Duodenal mucosa (tissue), 2 donors: ENCODE data around the gene HHIPL2.

Source experiments
- H3K27ac ChIP-seq: one replicate; pipeline ENCODE4 v1.7.0; 2013; ENCODE audit warnings: low read depth, low read length
- H3K27me3 ChIP-seq, 2 donors: one replicate each; pipeline ENCODE4 v1.7.0; 2013; ENCODE audit warnings: low read length in 2 of 2, control low read depth in 1 of 2; ENCODE audit not compliant: insufficient read depth in 2 of 2, control insufficient read depth in 1 of 2
- H3K36me3 ChIP-seq, 2 donors: one replicate each; pipeline ENCODE4 v1.7.0; 2013; ENCODE audit warnings: low read length in 2 of 2, control low read depth in 1 of 2; ENCODE audit not compliant: insufficient read depth in 2 of 2, control insufficient read depth in 1 of 2
- H3K4me1 ChIP-seq, 2 donors: one replicate each; pipeline ENCODE4 v1.7.0; 2013; ENCODE audit warnings: low read length in 2 of 2, control low read depth in 1 of 2; ENCODE audit not compliant: insufficient read depth in 2 of 2, control insufficient read depth in 1 of 2
- H3K4me3 ChIP-seq, 2 donors: one replicate each; pipeline ENCODE4 v1.7.0; 2013; ENCODE audit warnings: low read length in 2 of 2, low read depth in 1 of 2
- H3K9ac ChIP-seq, 2 donors: one replicate each; pipeline ENCODE4 v1.7.0; 2013; ENCODE audit warnings: low read length in 2 of 2, low read depth in 1 of 2
- H3K9me3 ChIP-seq, 2 donors: one replicate each; pipeline ENCODE4 v1.7.0; 2013; ENCODE audit warnings: low read length in 2 of 2, control low read depth in 1 of 2; ENCODE audit not compliant: control insufficient read depth in 1 of 2

The HHIPL2 gene

GRCh38 chr1:222543817-222544216, 4.1 kb downstream of the HHIPL2 start:
- peaks cover 0 to 5% of the 10 kb centered on the region in 2 donors for H3K27me3 ChIP-seq
- H3K9ac ChIP-seq = no peak overlapping the region
- no peak overlapping the region for H3K4me3 ChIP-seq
- no peaks in the 10 kb centered on the region for H3K4me1 ChIP-seq
- H3K27ac ChIP-seq = no peak overlapping the region
- no peaks in the 10 kb centered on the region for H3K9me3 ChIP-seq
- H3K36me3 ChIP-seq = no peaks in the 10 kb centered on the region

GRCh38 chr1:222540598-222540995, 7.3 kb downstream of the HHIPL2 start:
- H3K4me1 ChIP-seq = no peaks in the 10 kb centered on the region
- H3K27ac ChIP-seq = no peak overlapping the region
- H3K4me3 ChIP-seq = no peak overlapping the region
- no peaks in the 10 kb centered on the region for H3K27me3 ChIP-seq
- H3K36me3 ChIP-seq = no peaks in the 10 kb centered on the region
- no peak overlapping the region for H3K9ac ChIP-seq
- H3K9me3 ChIP-seq = no peaks in the 10 kb centered on the region

- Histone ChIP-seq H3K4me1 (no peaks in the 10 kb centered on the region), H3K4me3 (no peak overlapping the region), H3K27ac (no peak overlapping the region), H3K9ac (no peak overlapping the region), H3K27me3 (no peaks in the 10 kb centered on the region), H3K9me3 (no peaks in the 10 kb centered on the region), H3K36me3 (no peaks in the 10 kb centered on the region)
These were observed 7.8 kb downstream of the HHIPL2 start for GRCh38 chr1:222539951-222540597.

GRCh38 chr1:222535455-222535854, 12.4 kb downstream of the HHIPL2 start:
- Histone ChIP-seq H3K27ac (no peak overlapping the region), H3K4me3 (no peak overlapping the region), H3K9me3 (no peaks in the 10 kb centered on the region), H3K36me3 (no peaks in the 10 kb centered on the region), H3K27me3 (no peaks in the 10 kb centered on the region), H3K9ac (no peak overlapping the region), H3K4me1 (no peaks in the 10 kb centered on the region)

GRCh38 chr1:222530852-222531251, 17.1 kb downstream of the HHIPL2 start:
- Histone ChIP-seq H3K36me3 (no peaks in the 10 kb centered on the region), H3K9me3 (no peaks in the 10 kb centered on the region), H3K4me1 (no peaks in the 10 kb centered on the region), H3K27ac (no peak overlapping the region), H3K4me3 (no peak overlapping the region), H3K9ac (no peak overlapping the region), H3K27me3 (no peaks in the 10 kb centered on the region)

- H3K4me3 ChIP-seq = no peak overlapping the region
- H3K36me3 ChIP-seq = no peaks in the 10 kb centered on the region
- no peaks in the 10 kb centered on the region for H3K27me3 ChIP-seq
- no peaks in the 10 kb centered on the region for H3K9me3 ChIP-seq
- no peak overlapping the region for H3K9ac ChIP-seq
- H3K27ac ChIP-seq = no peak overlapping the region
- no peaks in the 10 kb centered on the region for H3K4me1 ChIP-seq
These were observed 18.0 kb downstream of the HHIPL2 start for GRCh38 chr1:222529916-222530315.

GRCh38 chr1:222529181-222529580, 18.7 kb downstream of the HHIPL2 start:
- Histone ChIP-seq H3K36me3 (no peaks in the 10 kb centered on the region), H3K4me1 (no peaks in the 10 kb centered on the region), H3K27me3 (no peaks in the 10 kb centered on the region), H3K4me3 (no peak overlapping the region), H3K9me3 (no peaks in the 10 kb centered on the region), H3K9ac (no peak overlapping the region), H3K27ac (no peak overlapping the region)

GRCh38 chr1:222525951-222526350, 22.0 kb downstream of the HHIPL2 start:
- no peaks in the 10 kb centered on the region for H3K36me3 ChIP-seq
- H3K4me3 ChIP-seq = no peak overlapping the region
- H3K27me3 ChIP-seq = no peaks in the 10 kb centered on the region
- H3K27ac ChIP-seq = no peak overlapping the region
- no peaks in the 10 kb centered on the region for H3K4me1 ChIP-seq
- H3K9ac ChIP-seq = no peak overlapping the region
- peaks cover 0 to 4% of the 10 kb centered on the region in 2 donors for H3K9me3 ChIP-seq

- H3K27ac ChIP-seq = no peak overlapping the region
- H3K9me3 ChIP-seq = peaks cover 0 to 4% of the 10 kb centered on the region in 2 donors
- no peaks in the 10 kb centered on the region for H3K36me3 ChIP-seq
- no peak overlapping the region for H3K9ac ChIP-seq
- no peaks in the 10 kb centered on the region for H3K4me1 ChIP-seq
- H3K27me3 ChIP-seq = no peaks in the 10 kb centered on the region
- H3K4me3 ChIP-seq = no peak overlapping the region
These were observed 24.1 kb downstream of the HHIPL2 start for GRCh38 chr1:222523852-222524251.

GRCh38 chr1:222522105-222522915, 25.6 kb downstream of the HHIPL2 start:
- H3K27ac ChIP-seq = no peak overlapping the region

More at GRCh38 chr1:222522105-222522915, 25.6 kb downstream of the HHIPL2 start:
- H3K4me3 ChIP-seq = no peak overlapping the region
- peaks cover 0 to 4% of the 10 kb centered on the region in 2 donors for H3K9me3 ChIP-seq
- no peaks in the 10 kb centered on the region for H3K27me3 ChIP-seq
- no peaks in the 10 kb centered on the region for H3K4me1 ChIP-seq
- no peaks in the 10 kb centered on the region for H3K36me3 ChIP-seq
- H3K9ac ChIP-seq = no peak overlapping the region
